Measurements from ENCODE around the gene KCTD7. TPM values are rescaled to one million over a fixed set of nuclear protein-coding genes. Genes with fewer than 3 reads are reported as not detected.
A peak's percentile ranks its signal among the peaks of the same experiment; 100 is the strongest.
"Not testable (repeated sequence)": the region's sequence is repeated elsewhere in the genome, so short reads cannot be mapped to it uniquely, and the experiment has no call there.

KCTD7 gene
- total RNA-seq, 3 donors from 2014 or later, result 7.4 to 24.8 (median 8.5) TPM

DNA sequence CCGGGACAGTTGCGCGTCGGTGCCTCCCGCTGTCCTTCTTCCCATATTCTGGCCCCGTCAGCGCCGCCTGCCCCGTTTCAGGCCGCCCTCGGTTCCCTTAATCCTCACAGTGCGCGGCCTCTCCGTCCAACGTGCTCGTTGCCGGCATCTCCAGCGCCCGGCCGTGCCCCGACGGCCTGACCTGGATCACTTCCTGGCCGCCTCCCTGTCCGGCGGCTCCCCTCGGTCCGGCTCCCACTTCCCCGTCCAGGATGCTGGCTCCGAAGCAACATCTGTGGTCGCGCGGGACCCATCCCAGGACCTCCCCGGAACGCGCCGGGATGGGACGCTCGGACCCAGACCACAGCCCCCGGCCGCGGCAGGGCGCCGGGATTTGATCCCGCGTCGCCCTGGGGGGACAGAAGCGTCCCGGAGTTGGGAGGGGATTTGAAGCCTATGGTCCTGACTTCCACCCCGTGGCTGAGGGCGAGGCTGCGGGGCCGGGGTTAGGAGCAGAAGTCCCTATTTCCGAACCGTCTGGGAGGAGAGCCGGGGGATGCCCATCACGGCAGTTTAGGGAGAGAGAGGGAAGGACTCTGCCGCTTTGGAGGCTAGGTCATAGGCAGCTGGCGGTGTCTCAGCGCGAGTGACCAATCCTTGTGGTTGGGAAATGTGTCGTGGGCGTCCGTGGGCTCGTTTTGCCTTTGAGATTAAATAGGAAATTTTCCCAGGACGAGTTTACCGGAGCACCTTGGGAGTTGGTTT, 53.8 kb downstream of the KCTD7 start:
- ATAC-seq, result peak; percentile 58
- intact Hi-C loops (cut with DNase I, micrococcal nuclease), result no loop called here

GRCh38 chr7:66683094-66683769, 54.6 kb downstream of the KCTD7 start:
- DNase-seq; intact Hi-C loops (cut with DNase I, micrococcal nuclease); H3K36me3 ChIP-seq (ENCODE audit: low read depth); ATAC-seq; H3K4me3 ChIP-seq; H3K4me1 ChIP-seq (ENCODE audit: low read depth); H3K9me3 ChIP-seq: not testable (repeated sequence)

More for the DNA sequence above, 53.8 kb downstream of the KCTD7 start:
- peak in 1 of 3 donors; percentile 11 for DNase-seq
- Histone ChIP-seq H3K36me3 (ENCODE audit: low read depth) (no peaks in the 10 kb centered on the region), H3K4me3 (peak overlapping the region; percentile 79), H3K9me3 (no peaks in the 10 kb centered on the region), H3K4me1 (ENCODE audit: low read depth) (peaks cover 9% of the 10 kb centered on the region)
- no peak for TF ChIP-seq CTCF (IDR thresholded peaks at IDR 0.05)

DNA sequence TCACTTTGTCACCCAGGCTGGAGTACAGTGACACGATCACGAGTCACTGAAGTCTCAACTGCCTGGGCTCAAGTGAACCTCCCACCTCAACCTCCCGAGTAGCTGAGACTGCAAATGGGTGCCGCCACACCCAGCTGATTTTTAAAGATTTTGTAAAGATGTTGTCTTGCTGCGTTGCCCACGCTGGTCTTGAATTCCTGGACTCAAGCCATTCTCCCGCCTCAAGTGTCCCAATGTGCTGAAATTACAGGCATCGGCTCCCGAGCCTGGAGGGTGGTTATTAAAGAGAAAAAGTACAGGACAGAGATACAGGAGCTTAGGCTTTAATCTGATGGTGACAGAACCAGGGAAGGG, 55.1 kb downstream of the KCTD7 start:
- DNase-seq (no peak), ATAC-seq (no peak)

GRCh38 chr7:66685663-66686062, 57.0 kb downstream of the KCTD7 start:
- H3K36me3 ChIP-seq (ENCODE audit: low read depth); H3K9me3 ChIP-seq; H3K4me1 ChIP-seq (ENCODE audit: low read depth); intact Hi-C loops (cut with DNase I, micrococcal nuclease); H3K4me3 ChIP-seq: not testable (repeated sequence)
- DNase-seq (peak in 1 of 3 donors; percentile 62), ATAC-seq (peak; percentile 53)

More for the DNA sequence above, 55.1 kb downstream of the KCTD7 start:
- intact Hi-C loops (cut with DNase I, micrococcal nuclease), result no loop called here
- peaks cover 9% of the 10 kb centered on the region for H3K4me1 ChIP-seq (ENCODE audit: low read depth)
- no peak for TF ChIP-seq CTCF (IDR thresholded peaks at IDR 0.05)
- no peak overlapping the region for H3K4me3 ChIP-seq
- H3K9me3 ChIP-seq, result no peaks in the 10 kb centered on the region
- no peaks in the 10 kb centered on the region for H3K36me3 ChIP-seq (ENCODE audit: low read depth)

DNA sequence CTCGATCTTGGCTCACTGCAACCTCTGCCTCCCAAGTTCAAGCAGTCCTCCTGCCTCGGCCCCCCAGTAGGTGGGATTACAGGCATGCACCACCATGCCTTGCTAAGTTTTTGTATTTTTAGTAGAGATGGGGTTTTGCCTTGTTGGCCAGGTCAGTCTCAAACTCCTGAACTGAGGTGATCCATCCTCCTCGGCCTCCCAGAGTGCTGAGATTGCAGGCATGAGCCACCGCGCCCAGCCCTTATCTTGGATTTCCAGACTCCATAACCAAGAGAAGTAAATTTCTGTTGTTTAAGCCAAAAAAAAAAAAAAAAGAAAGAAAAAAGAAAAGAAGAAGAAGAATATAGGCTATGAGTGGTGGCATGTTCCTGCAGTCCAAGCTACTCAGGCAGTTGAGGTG, 58.5 kb downstream of the KCTD7 start:
- ATAC-seq (no peak), DNase-seq (no peak)
- Histone ChIP-seq H3K4me1 (ENCODE audit: low read depth) (peaks cover 9% of the 10 kb centered on the region), H3K9me3 (no peaks in the 10 kb centered on the region), H3K4me3 (no peak overlapping the region), H3K36me3 (ENCODE audit: low read depth) (no peaks in the 10 kb centered on the region)
- intact Hi-C loops (cut with DNase I, micrococcal nuclease), result no loop called here
- no peak for TF ChIP-seq CTCF (IDR thresholded peaks at IDR 0.05)

DNA sequence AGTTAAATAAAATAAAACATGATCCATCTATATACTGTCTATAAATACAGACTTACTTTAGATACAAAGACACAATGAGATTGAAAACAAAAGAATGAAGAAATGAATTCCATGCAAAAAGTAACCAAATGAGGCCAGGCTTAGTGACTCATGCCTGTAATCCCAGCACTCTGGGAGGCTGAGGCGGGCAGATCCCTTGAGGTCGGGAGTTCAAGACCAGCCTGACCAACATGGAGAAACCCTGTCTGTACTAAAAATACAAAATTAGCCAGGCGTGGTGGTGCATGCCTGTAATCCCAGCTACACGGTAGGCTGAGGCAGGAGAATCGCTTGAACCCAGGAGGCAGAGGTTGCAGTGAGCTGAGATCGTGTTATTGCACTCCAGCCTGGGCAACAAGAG, 59.0 kb downstream of the KCTD7 start:
- ATAC-seq; H3K36me3 ChIP-seq (ENCODE audit: low read depth); H3K4me1 ChIP-seq (ENCODE audit: low read depth); DNase-seq; H3K9me3 ChIP-seq; intact Hi-C loops (cut with DNase I, micrococcal nuclease); H3K4me3 ChIP-seq: not testable (repeated sequence)

DNA sequence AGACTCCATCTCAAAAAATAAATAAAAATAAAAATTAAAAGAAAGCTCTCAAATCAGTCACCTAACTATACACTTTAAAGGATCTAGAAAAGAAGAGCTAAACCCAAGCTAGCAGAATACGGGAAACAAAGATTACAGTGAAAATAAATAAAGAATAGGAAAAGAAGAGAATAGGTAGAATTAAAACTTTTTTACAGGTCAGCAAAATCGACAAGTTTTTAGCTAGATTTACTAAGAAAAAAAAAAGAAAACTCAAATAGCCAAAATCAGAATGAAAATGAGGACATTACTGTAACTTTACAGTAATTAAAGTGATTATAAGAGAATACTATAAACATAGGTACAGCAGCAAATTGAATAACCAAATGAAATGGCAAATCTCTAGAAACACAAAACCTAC, 60.4 kb downstream of the KCTD7 start:
- Histone ChIP-seq H3K4me3 (no peak overlapping the region), H3K4me1 (ENCODE audit: low read depth) (peaks cover 9% of the 10 kb centered on the region), H3K9me3 (no peaks in the 10 kb centered on the region), H3K36me3 (ENCODE audit: low read depth) (no peaks in the 10 kb centered on the region)
- intact Hi-C loops (cut with DNase I, micrococcal nuclease), result no loop called here
- DNase-seq (no peak), ATAC-seq (no peak)
- no peak for TF ChIP-seq CTCF (IDR thresholded peaks at IDR 0.05)
